Epithelial cell of prostate (primary cell): ENCODE results near the gene MORF4L1.
"Not testable (repeated sequence)": the region's sequence is repeated elsewhere in the genome, so short reads cannot be mapped to it uniquely, and the experiment has no call there.

Source experiments
- DNase-seq: peaks from one replicate; pipeline ENCODE4 v3.0.0-alpha.2; 2011; ENCODE audit warnings: low read depth, low spot score
- H3K27ac ChIP-seq: fragments of 450-650 bp; 2 replicates; pipeline ENCODE4 v1.5.1; 2017; ENCODE audit warnings: mild to moderate bottlenecking

Gene MORF4L1

GRCh38 chr15:78923480-78924360, 51.0 kb downstream of the MORF4L1 start:
- no peak overlapping the region for H3K27ac ChIP-seq
- no peak for DNase-seq

- H3K27ac ChIP-seq: no peak overlapping the region
- no peak for DNase-seq
These were observed 52.5 kb downstream of the MORF4L1 start for GRCh38 chr15:78925076-78925624.

GRCh38 chr15:78925956-78926743, 53.5 kb downstream of the MORF4L1 start:
- no peak overlapping the region for H3K27ac ChIP-seq
- no peak for DNase-seq

- no peak overlapping the region for H3K27ac ChIP-seq
- DNase-seq: no peak
These were observed 54.5 kb downstream of the MORF4L1 start for GRCh38 chr15:78927077-78927790.

- DNase-seq, H3K27ac ChIP-seq: not testable (repeated sequence)
These were observed 55.5 kb downstream of the MORF4L1 start for GRCh38 chr15:78928176-78928575.

- H3K27ac ChIP-seq: no peak overlapping the region
- no peak for DNase-seq
These were observed 56.0 kb downstream of the MORF4L1 start for GRCh38 chr15:78928616-78929093.

- DNase-seq: no peak
- H3K27ac ChIP-seq: peak overlapping the region; percentile 87
These were observed 57.0 kb downstream of the MORF4L1 start for GRCh38 chr15:78929536-78930264.

- H3K27ac ChIP-seq: peak overlapping the region; percentile 87
- peak; percentile 99 for DNase-seq
These were observed 58.1 kb downstream of the MORF4L1 start for GRCh38 chr15:78930577-78931388.

- H3K27ac ChIP-seq: peak overlapping the region; percentile 87
- DNase-seq: no peak
These were observed 59.0 kb downstream of the MORF4L1 start for GRCh38 chr15:78931439-78932257.

GRCh38 chr15:78932258-78932808, 59.6 kb downstream of the MORF4L1 start:
- DNase-seq: no peak
- H3K27ac ChIP-seq: no peak overlapping the region

GRCh38 chr15:78933187-78933822, 60.6 kb downstream of the MORF4L1 start:
- DNase-seq: no peak
- H3K27ac ChIP-seq: no peak overlapping the region

- no peak for DNase-seq
These were observed 61.3 kb downstream of the MORF4L1 start for GRCh38 chr15:78933823-78934654.

GRCh38 chr15:78934655-78935023, 61.9 kb downstream of the MORF4L1 start:
- DNase-seq: no peak
- no peak overlapping the region for H3K27ac ChIP-seq

More at GRCh38 chr15:78933823-78934654, 61.3 kb downstream of the MORF4L1 start:
- no peak overlapping the region for H3K27ac ChIP-seq

GRCh38 chr15:78937132-78937739, 64.5 kb downstream of the MORF4L1 start:
- no peak overlapping the region for H3K27ac ChIP-seq
- no peak for DNase-seq

- no peak for DNase-seq
- no peak overlapping the region for H3K27ac ChIP-seq
These were observed 66.2 kb downstream of the MORF4L1 start for GRCh38 chr15:78938658-78939488.
